Umbilical cord (tissue), 2 donors: Measurements from ENCODE around the gene KCNMB1. TPM values are rescaled to one million over a fixed set of nuclear protein-coding genes. Genes with fewer than 3 reads are reported as not detected.

Source experiments
- DNase-seq: peaks from one replicate; pipeline ENCODE4 v3.0.0-alpha.2; 2015; ENCODE audit warnings: low spot score
- total RNA-seq: library from RNA; depleted of rRNA; stranded (reverse); fragments of >200 nt; gene quantifications from one replicate; pipeline ENCODE4 v1.2.3, GENCODE V29; 2014; ENCODE audit warnings: low replicate concordance; ENCODE audit not compliant: insufficient read depth

Gene KCNMB1
- total RNA-seq, 1 donor from 2014 or later = 12.8 TPM

DNA sequence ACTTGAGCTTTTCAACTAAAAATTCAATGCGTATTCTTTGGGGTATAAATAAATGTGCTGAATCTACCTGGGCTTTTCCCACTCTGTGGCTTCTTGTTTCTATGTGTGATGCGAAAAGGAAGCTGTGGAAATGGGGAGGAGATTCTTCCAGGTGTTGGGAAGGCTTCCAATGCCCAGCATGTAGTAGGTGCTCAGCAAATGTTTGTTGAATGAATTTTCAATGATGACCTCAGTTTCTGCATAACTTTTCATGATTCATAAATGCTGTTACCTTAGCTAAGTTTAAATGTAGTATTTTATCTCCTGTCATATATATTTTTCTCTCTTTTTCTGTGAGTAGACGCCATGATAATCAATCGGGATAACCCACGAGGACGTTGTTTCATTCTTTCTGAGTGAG, 25.6 kb upstream of the KCNMB1 start:
- no peak for DNase-seq

DNA sequence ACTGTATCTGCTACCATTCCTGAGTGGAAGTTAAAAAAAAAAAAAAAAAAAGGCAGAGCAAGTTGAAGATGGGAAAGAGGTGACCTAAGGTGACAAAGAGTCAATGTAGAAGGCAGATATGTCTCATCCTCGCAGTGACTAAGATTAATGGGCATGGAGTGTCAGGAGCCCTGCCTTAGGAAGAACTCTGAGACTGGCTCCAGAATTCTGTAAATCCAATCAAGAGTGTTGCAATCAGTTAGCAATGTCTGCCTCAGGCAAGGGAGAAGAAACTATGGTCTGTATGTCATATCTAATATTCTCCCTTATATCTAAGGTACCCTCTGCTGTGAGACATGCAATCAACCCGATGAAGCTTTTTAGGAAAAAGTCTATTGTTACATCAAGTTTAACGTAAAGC, 24.7 kb upstream of the KCNMB1 start:
- DNase-seq = no peak

DNA sequence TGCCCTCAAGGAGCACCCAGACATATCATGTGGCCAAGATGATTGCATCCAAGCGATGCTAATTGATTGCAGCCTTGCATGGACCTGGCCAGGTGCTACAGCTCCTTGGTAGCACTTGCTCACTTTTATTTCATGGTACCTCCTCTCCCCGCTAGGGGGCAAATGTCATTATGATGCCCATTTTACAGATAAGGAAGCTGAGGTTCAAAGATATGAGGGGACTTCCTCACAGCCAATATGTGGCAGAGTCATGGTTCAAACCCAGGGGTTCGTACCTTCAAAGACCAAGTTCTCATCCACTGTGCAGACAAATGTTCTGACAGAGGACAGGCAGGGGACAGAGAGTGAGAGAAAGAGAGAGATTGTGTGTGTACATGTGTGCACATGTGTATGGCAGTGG, 21.9 kb upstream of the KCNMB1 start:
- DNase-seq = no peak

DNA sequence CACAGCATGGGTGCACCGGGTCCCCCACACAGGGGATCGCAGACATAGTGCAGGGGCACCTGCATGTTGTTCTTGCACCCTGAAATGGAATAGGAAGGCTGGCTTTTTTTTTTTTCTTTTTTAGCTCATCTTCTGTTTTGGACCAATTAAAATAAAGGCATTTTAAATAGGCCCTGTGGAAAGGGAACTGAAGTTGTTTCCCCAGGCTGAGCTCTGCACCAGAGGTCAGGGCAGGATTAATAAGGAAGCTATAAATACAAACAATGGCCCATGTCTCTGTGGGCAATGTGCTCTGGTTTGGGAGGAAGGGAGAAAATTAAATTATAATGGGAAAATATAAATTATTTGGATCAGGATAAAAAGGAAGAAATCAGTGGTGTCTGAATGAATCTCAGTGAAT, 21.2 kb upstream of the KCNMB1 start:
- no peak for DNase-seq

DNA sequence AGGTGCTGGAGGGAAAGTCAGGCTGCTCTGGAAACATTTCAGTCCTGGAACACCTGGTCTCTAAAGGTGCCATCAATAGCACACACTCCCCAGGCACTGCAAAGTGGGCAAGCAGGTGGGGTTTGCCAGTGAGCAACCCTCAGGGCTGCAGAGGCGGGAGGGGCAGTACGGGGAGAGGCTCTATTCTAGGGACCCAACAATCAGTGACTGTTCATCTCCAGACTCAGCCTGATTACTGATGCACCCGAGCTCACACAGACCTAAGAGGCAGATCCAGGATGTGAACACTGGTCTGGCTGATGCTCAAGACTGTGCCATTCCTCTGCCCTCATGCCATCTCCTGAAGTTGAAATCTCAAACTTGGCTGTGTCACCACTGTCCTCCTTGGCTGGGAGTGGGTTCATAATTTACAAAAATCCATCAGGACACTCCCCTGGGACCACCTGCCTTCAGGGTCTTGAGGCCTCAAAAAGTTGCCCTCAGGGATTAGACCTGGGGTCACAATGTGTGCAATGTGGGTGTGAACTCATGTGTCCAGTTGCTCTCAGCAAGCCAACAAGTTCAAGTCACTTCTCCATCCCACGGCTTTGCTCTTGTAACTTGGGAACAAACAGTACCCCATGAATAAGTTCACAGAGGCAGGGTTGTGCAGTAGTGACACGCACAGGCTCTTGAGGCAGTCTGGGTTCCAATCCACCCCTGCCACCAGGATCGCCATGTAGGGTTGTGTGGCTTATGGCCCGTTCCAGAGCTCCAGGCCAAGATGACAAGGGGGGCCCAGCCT, 19.9 kb upstream of the KCNMB1 start:
- DNase-seq = no peak

DNA sequence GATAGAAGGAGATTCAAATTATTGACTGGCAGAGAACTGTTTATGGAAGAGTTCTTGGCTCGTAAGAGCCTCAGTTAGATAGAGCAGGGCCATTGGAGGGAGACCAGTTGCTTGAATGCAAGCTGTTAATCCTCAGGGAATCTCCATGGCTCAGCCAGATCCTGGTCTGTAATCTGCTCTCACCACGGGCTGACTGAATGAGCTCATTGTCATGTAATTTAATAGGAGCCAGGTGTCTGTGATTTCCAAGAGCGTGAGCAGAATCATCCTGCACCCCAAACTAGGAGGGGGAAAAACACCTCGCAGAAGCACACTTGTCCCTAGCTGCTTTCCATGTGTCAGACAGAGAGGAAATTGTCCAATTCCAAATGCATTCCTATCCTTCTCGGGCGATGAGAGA, 19.1 kb upstream of the KCNMB1 start:
- DNase-seq = peak; percentile 27

DNA sequence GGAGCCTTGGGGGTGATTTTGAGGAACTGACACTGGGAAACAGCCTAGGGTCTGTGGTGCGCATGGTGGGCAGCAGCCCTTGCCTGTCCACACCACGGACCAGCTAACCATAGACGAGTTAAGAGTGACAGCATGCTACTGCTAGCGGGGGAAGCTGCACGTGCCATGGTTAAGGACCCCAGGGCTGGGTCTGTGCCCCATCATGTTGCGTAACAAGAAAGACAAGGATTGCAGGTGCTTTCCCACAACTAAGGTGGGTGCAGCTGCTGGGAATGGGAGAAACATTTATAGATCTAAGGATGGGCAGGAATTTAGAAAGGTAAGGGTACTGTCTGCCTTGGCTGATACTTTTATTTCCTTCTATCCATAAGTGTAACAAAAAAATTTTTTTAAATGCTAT, 17.9 kb upstream of the KCNMB1 start:
- no peak for DNase-seq

DNA sequence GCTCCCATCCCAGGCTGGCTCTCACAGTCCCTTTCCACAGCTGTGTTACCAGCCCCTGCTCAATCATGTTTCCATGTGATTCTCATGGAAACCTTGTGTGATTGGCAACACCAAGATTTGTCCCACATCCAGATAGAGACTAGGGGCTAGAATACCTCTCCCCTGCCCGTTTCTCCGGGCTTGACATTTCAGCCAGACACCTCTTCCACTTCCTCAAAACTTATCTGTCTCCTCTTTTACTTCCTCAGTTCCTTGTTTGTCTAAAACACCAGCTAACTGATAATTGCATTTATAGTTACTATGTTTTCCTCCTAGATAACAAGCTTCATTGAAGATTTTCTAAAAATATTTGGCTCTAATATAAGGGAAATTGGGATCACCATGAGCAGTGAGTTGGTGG, 16.6 kb upstream of the KCNMB1 start:
- no peak for DNase-seq

DNA sequence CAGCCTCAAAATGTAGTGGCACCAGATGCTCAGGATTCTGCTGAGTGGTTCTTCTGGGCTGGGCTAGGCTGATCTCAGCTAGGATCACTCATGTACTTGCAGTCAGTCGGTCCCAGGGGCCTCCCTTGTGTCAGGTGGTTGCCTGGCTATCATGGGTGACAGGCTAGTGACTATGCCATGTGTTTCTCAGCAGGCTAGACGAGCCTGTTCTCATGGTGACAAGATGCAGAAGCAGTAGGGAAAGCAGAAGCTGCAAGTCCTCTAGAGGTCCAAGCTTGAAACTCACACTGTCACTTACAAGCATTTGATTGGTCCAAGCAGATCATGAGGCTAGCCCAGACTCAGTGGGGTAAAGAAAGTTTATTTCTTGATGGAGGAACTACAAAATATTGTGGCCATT, 15.2 kb upstream of the KCNMB1 start:
- peak; percentile 13 for DNase-seq

DNA sequence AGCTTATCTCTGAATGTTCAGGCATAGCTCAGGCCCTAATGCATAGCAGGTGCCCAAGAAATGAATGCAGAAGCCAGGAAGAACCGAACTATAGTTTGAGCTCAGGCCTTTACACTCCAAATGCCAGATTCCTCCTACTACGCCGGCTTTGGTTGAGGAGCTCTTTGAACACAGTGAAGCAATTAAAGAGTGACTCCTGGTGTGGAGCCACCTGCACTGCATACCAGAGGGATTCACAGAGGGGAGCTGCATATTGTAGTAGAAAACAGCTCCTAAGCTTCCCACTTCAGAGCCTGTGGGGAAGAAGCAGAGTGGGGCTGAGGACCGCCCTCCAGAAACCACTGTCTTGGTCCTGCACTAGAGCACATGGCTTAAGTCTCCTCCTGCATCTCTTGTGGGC, 14.5 kb upstream of the KCNMB1 start:
- no peak for DNase-seq

DNA sequence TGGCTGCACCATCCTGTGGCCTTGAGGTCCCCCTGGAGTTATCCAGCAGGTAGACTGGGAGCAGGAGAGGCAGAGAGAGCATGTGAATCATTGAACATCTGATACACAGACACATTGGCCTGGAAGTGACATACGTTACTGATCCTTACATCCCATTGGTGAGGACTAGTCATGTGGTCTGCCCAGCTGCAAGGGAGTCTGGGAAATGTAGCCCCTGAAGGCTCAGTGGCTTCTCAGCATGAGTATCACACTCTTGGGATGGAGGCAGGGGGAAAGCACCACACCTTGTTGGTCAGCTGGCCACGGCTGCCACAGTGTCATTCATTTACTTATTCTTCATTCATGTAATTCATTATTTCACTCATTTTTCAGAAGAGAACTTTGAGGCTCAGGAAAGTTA, 13.3 kb upstream of the KCNMB1 start:
- no peak for DNase-seq

DNA sequence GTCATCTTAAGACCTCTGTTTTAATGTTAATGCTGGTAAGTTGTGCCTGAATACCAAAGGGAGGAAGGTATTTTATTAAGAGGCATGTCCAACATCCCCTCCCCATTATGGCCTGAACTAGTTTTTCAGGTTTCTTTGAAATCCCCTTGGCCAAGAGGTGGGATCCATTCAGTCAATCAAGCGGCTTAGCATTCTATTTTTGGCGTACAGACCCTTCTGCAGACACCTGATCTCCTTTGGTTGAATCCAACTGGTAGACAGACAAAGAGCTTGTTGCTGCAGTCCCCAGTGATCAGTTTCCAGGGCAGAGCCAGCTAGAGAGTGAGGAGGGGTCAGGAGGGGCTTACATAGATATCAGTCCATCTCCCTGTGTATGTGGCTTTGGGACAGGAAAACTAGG, 7.9 kb upstream of the KCNMB1 start:
- peak; percentile 41 for DNase-seq

DNA sequence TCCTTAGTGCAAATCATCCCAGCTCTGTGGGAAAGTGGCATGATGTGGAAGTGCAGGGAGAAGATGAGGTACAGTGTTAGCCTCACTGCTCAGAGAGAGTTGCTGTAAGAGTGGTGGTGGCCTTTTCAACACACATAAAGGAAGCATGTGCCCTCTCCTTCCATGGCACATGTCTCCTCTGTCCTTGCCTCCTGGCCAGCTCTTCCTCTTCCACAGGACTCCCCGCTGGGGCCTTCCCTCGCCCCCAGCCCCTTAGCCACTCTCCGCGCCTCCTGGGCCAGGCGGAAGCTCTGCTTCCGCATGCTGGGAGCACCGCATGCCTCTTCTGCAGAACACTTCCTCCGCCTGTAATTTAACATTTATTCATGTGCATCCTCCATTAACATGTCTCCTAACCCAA, 4.8 kb upstream of the KCNMB1 start:
- DNase-seq = no peak

DNA sequence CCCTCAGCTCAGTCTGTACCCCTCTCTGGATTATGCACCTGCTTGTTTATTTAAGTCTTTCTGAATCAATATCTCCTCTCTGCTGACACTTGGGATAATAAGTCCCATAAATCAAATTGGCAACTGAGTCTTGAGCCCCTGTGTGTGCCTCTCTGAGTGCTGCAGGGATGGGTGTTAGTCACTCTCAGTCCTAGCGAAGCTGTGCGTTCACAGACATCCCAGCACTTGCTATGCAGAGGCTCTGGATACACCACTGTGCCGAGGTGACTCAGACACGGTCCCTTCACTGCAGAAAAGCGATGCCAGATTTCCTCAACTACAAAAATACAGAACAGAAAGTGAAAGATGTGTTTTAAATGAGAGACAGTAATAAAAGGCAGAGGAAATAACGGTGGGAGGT, 4.1 kb upstream of the KCNMB1 start:
- no peak for DNase-seq

DNA sequence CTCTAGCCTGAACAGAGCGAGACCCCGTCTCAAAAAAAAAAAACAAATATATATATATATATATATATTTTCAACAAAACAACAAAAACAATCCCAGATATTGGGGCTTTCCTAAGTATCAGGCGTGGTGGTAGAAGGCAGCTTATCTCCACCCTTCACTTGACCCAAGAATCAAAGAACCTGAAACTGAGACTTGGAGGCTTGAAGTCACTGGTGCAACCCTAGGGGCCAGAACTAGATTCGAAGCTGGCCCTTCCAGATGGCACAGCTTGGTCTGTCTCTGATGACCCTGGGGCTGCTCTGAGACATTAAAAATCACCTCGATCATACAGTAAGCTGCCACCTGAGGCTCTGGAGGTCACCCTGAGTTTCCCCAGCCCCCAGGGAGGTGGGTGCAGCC, 1.3 kb upstream of the KCNMB1 start:
- DNase-seq = no peak

DNA sequence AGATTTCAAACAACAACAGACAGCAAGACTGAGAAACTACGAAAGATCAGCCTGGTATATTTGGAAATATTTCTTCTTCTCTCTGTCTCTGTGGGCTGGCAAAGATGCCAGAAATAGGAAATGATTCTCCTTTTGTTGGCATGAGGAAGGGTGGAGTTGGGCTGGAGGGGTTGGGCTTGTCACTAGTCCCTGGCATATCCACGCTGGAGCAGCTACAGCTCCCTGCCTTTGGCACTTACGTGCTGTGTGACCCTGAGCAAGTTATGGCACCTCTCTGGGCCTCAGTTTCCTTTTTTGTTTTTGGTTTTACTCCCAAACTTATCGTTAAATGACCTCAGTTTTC, 354 bp upstream of the KCNMB1 start:
- no peak for DNase-seq

DNA sequence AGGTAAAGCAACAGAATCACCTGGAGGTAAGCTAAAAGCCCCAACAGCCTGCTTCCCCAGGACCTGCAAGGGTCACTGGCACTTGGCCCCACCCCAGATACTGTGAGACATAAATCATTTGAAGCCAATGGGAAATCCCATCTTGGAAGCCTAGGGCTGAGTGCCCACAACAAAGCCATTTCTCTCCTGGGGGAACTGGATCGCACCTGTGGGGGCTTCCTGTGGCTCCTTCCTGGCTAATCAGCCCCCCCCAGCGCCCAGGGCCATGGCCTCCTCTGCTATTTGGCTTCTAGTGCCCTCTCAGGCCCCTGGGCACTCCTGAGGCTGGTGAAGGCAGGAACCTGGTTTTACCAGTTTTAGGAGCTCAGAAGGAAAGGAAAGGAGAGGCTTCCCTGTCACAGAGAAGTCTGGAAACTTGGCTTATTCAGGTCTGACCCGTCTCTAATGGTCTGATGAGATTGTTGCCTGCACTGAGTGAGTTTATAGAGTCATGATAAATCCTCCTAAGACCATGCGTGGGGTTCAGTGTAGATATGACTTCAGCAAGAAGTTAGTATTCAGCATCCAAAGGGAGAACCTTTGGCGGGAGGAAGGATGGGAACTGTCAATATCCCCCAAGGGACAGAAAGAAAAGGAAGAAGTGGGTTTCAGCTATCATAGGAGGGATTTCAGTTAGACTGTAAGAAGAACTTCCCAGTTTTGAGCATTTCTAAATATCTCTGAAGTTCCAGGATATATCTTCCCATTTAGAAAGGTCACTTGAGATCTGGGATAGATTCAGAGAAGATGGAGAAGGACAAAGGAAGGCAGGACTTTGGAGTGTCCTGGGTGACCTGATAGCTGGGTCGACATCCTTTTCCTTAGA, 1.2 kb downstream of the KCNMB1 start:
- DNase-seq = no peak

DNA sequence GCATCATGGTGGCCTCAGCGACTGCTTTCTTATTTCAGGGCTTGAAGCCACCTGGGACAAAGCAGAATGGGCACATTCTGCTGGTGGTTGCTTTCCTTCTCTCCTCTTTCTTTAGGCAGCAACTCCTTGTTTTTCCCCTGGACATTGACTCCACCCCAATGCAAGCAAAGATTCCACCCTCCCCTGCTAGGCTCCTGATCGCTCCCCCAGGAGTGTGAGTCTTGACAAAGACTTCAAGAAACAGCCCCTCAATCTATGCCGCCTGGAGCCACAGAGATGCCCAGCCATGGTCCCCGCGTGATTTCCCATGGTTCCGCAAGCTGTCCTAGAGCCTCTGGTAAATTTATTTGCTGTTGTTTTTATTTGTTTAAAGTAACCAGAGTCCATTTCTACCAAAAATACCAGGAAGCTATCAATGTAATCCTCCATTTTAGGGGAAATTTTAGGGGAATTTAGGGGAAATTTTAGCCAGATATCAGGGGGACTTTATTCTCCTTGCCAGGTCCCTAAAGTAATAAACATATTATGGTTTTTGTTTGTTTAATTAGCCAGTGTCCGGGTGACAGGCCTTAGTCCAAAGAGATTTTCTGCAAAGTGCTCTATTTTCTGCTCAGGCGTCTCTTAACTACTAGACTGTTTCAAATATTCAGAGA, 2.3 kb downstream of the KCNMB1 start:
- DNase-seq = no peak

DNA sequence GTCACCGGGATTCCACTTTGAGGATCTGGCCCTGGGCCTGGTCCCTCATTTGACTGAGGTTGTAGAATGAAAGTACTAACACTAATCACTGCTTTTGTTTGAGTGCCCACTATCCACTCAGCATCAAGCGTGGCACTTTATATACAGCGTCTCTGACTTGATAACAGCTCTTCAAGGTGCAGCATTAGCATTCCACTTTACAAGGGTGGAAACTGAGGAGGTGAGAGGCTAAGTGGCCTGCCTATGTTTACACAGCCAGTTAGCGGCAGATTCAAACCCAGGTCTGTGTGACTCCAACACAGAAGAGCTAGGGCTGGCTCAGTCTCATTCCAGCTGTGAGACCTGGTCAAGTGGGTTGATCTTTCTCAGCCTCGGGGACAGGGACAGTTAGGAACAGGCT, 5.9 kb downstream of the KCNMB1 start:
- no peak for DNase-seq

DNA sequence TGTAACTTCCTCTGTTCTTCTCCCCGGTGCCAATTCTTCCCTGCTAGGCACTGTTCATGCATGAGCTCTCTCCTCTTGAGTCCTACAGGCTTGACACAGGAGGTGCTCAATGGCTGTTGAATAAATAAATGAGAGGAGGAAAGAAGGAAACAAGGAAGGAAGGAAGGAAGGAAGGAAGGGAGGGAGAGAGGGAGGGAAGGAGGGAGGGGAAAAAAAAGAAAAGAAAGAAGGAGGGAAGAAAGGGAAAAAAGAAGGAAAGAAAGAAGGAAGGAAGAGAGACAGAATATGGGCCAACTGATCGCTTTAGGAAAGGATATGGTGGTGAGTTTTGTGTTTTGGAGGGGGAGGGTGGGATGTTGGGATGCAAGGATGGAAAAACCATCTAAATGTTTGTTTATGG, 6.4 kb downstream of the KCNMB1 start:
- DNase-seq = no peak

DNA sequence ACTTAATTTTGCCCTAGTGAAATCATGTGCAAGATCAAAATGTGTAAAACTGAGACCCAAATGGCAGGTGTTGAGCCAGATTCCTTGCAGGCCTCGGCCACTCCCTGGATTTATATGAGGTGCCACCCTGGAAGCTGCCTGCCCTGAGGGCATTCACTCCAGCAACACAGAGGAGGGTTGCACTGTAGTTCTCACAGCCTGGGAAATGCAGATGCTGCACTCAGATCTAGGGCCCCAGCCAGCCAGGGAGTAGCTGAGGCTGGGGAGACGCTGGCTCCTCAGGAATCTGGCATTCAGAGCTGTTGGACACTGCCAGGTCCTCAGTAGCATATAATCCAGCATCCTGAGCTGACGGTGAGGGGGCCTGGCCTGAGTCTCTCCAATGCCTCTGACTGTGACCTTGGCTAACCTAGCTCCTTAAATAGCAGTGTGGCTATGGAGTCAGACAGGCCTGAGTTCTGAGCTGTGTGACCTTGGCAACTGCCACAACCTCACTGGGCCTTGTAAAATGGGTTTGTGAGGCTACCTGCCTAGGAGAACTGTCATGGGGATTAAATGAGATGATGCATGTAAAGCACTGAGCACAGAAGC, 8.7 kb downstream of the KCNMB1 start:
- DNase-seq = no peak

DNA sequence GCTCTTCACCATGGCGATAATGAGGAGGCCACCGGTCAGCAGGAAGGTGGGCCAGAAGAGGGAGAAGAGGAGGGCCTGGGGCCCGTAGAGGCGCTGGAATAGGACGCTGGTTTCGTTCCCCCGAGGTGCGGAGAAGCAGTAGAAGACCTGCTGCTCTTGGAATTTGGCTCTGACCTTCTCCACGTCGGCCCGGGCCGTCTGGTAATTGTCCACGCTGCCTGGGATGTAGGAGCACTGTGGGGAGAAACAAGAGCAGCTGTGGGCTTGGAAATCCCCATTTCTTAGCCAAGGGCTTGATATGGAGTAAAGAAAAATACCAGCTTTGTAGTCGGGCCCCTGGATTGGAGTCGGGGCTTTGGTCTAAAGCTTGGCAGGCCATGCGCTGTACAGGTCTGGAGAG, 10.4 kb downstream of the KCNMB1 start:
- DNase-seq = no peak
